SU-DHL-6 (cell line): Measurements from ENCODE around the gene RNF5.
"Not testable (repeated sequence)": the region's sequence is repeated elsewhere in the genome, so short reads cannot be mapped to it uniquely, and the experiment has no call there.

Experiments used
- H2AFZ ChIP-seq: fragments of 200-600 bp; sonication (generic); 2 replicates; pipeline ENCODE4 v1.6.1; 2014; ENCODE audit warnings: low read depth, mild to moderate bottlenecking, moderate library complexity, mixed read lengths, antibody characterized with exemption, low read length; ENCODE audit not compliant: severe bottlenecking
- H3F3A ChIP-seq: fragments of 200-600 bp; shearing (Covaris generic); 2 replicates; pipeline ENCODE4 v1.6.0; 2016; ENCODE audit warnings: antibody characterized with exemption, mild to moderate bottlenecking; ENCODE audit not compliant: insufficient read depth
- H3K27ac ChIP-seq: fragments of 200-600 bp; sonication (generic); 2 replicates; pipeline ENCODE4 v1.5.1; 2016; ENCODE audit warnings: low read depth, mild to moderate bottlenecking, low read length, moderate library complexity, mixed read lengths
- H3K27me3 ChIP-seq: fragments of 200-600 bp; sonication (generic), shearing (Covaris generic); 2 replicates; pipeline ENCODE4 v1.6.0; 2014; ENCODE audit warnings: mild to moderate bottlenecking, low read length
- H3K36me3 ChIP-seq: fragments of 200-600 bp; sonication (generic); 2 replicates; pipeline ENCODE4 v1.6.1; 2014; ENCODE audit warnings: mild to moderate bottlenecking, low read length, mixed read lengths
- H3K4me2 ChIP-seq: fragments of 300-600, 200-600 bp; shearing (Covaris generic), sonication (generic); 2 replicates; pipeline ENCODE4 v1.6.0; 2014; ENCODE audit warnings: low read length, low read depth, mild to moderate bottlenecking; ENCODE audit not compliant: poor library complexity, severe bottlenecking
- H3K4me3 ChIP-seq: fragments of 200-600 bp; sonication (generic); 2 replicates; pipeline ENCODE4 v1.5.1; 2014; ENCODE audit warnings: antibody characterized with exemption, low read length, mild to moderate bottlenecking, mixed read lengths; ENCODE audit not compliant: insufficient read depth, poor library complexity, severe bottlenecking
- H3K79me2 ChIP-seq: fragments of 200-600 bp; sonication (generic); 2 replicates; pipeline ENCODE4 v1.6.1; 2014; ENCODE audit warnings: mild to moderate bottlenecking, low read length, moderate library complexity; ENCODE audit not compliant: insufficient read depth
- H3K9ac ChIP-seq: fragments of 200-600 bp; sonication (generic); 2 replicates; pipeline ENCODE4 v1.7.0; 2014; ENCODE audit warnings: mild to moderate bottlenecking, low read length
- H3K9me2 ChIP-seq: fragments of 200-600 bp; sonication (generic); replicated peaks from 2 replicates; pipeline ENCODE4 v1.6.1; 2014; ENCODE audit warnings: low read length; ENCODE audit not compliant: insufficient read depth
- H3K9me3 ChIP-seq: fragments of 200-600 bp; sonication (generic); 2 replicates; pipeline ENCODE4 v1.6.1; 2014; ENCODE audit warnings: low read length, mixed read lengths; ENCODE audit not compliant: insufficient read depth
- H4K20me1 ChIP-seq: fragments of 200-600 bp; sonication (generic); 2 replicates; pipeline ENCODE4 v1.6.1; 2014; ENCODE audit warnings: low read depth, mild to moderate bottlenecking, antibody characterized with exemption, low read length, moderate library complexity, mixed read lengths
- EZH2phosphoT487 ChIP-seq: fragments of 200-600 bp; sonication (generic), shearing (Covaris generic); conservative IDR thresholded peaks from 2 replicates; pipeline ENCODE4 v1.6.1; 2018; ENCODE audit warnings: mild to moderate bottlenecking, antibody characterized with exemption, low read length, moderate library complexity, mixed read lengths
- TF ChIP-seq, protein P1 (sequence below): fragments of 200-600 bp; sonication (generic); IDR thresholded peaks from one replicate; pipeline ENCODE4 v1.5.1; 2017; ENCODE audit warnings: antibody characterized with exemption, mild to moderate bottlenecking, low read length, moderate library complexity; ENCODE audit not compliant: insufficient read depth, poor library complexity, severe bottlenecking

The RNF5 gene

DNA sequence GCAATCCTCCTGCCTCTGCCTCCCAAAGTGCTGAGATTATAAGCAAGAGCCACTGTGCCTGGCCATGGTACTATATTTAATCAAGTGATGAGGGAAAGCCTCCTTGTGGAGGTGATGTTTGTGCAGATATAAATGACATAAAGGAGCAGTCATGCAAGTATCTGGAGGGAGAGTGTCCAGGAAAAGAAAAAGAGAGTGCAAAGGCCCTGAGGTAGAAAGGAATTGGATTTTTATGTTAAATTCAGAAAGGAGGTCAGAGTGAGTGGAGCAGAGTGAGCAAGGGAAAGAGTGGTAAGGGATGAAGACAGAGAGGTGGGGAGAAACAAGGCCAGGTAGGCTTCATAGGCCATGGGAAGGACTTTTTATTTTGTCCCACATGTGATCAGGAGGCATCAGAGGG is 40.8 kb upstream of the RNF5 start:
- Histone ChIP-seq H3K9ac (no peak overlapping the region), H3K4me2 (no peak overlapping the region), H3K27me3 (no peaks in the 10 kb centered on the region), H2AFZ (no peak overlapping the region), H3K79me2 (no peaks in the 10 kb centered on the region), H3K4me3 (no peak overlapping the region), H3F3A (no peaks in the 10 kb centered on the region), H3K27ac (no peak overlapping the region), H3K9me3 (no peaks in the 10 kb centered on the region), H4K20me1 (no peaks in the 10 kb centered on the region), H3K36me3 (no peaks in the 10 kb centered on the region), H3K9me2 (no peaks in the 10 kb centered on the region)
- TF ChIP-seq, protein P1, sequence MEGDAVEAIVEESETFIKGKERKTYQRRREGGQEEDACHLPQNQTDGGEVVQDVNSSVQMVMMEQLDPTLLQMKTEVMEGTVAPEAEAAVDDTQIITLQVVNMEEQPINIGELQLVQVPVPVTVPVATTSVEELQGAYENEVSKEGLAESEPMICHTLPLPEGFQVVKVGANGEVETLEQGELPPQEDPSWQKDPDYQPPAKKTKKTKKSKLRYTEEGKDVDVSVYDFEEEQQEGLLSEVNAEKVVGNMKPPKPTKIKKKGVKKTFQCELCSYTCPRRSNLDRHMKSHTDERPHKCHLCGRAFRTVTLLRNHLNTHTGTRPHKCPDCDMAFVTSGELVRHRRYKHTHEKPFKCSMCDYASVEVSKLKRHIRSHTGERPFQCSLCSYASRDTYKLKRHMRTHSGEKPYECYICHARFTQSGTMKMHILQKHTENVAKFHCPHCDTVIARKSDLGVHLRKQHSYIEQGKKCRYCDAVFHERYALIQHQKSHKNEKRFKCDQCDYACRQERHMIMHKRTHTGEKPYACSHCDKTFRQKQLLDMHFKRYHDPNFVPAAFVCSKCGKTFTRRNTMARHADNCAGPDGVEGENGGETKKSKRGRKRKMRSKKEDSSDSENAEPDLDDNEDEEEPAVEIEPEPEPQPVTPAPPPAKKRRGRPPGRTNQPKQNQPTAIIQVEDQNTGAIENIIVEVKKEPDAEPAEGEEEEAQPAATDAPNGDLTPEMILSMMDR = no peak
- TF ChIP-seq EZH2phosphoT487 = no peak

DNA sequence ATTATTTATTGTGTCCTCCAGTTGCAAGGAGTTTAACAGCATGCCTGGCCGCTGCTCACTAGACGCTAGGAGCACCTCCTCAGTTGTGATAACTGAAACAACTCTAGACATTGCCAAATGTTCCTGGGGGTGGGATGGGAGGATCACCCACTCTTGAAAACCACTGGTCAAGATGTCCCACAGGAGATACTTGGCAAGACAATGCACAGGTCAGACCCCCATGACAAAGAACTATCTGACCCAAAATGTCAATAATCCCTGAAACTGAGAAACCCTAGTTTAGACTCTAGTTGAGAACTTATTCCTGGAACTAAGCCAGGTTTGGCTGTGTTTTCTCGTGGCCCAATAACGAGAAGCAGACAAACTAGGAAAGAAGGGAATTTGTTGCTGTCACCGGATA is 38.6 kb upstream of the RNF5 start:
- Histone ChIP-seq H3K9ac (no peak overlapping the region), H3K27ac (no peak overlapping the region), H3K79me2 (no peaks in the 10 kb centered on the region), H3K4me2 (no peak overlapping the region), H3F3A (no peaks in the 10 kb centered on the region), H3K9me2 (no peaks in the 10 kb centered on the region), H3K27me3 (no peaks in the 10 kb centered on the region), H4K20me1 (no peaks in the 10 kb centered on the region), H3K4me3 (no peak overlapping the region), H3K9me3 (no peaks in the 10 kb centered on the region), H3K36me3 (no peaks in the 10 kb centered on the region), H2AFZ (no peak overlapping the region)
- TF ChIP-seq, protein P1 = no peak
- TF ChIP-seq EZH2phosphoT487 = no peak

DNA sequence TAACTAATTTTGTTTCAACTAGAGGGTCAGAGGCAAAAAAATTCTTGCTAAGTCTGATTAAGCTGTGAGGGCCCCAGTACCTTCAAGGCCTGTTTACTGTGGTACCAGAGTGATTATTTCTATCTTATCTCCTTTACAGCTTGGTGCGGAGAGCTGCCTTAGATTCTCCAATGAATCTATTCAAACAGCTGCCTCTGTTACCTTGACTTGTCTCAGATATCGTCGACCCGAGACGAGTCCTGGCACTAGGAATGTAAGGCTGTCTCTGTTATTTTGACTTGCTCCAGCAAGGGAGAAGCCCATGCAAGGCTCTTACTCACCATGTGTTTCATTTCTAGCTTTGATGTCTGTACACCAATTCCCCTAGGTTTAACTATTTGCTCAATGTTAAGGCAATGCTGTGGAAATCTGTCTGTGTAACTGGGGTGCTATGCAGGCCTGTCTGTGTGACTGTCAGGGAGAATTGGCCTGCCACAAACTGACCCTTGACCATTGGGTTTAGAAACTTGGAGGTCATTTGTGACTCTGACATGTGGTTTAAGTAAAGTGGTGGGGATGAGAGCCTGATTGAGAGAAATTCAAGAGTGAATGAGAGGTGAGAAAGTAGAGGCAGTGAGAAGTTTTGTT is 37.7 kb upstream of the RNF5 start:
- H4K20me1 ChIP-seq = no peaks in the 10 kb centered on the region
- no peak overlapping the region for H3K4me3 ChIP-seq
- H3K4me2 ChIP-seq = no peak overlapping the region
- H3K36me3 ChIP-seq = no peaks in the 10 kb centered on the region
- H3K27me3 ChIP-seq = no peaks in the 10 kb centered on the region
- no peaks in the 10 kb centered on the region for H3F3A ChIP-seq
- no peaks in the 10 kb centered on the region for H3K9me3 ChIP-seq
- no peak overlapping the region for H2AFZ ChIP-seq
- no peaks in the 10 kb centered on the region for H3K9me2 ChIP-seq
- no peaks in the 10 kb centered on the region for H3K79me2 ChIP-seq
- no peak overlapping the region for H3K9ac ChIP-seq
- no peak overlapping the region for H3K27ac ChIP-seq
- TF ChIP-seq, protein P1 = no peak
- TF ChIP-seq EZH2phosphoT487 = no peak

DNA sequence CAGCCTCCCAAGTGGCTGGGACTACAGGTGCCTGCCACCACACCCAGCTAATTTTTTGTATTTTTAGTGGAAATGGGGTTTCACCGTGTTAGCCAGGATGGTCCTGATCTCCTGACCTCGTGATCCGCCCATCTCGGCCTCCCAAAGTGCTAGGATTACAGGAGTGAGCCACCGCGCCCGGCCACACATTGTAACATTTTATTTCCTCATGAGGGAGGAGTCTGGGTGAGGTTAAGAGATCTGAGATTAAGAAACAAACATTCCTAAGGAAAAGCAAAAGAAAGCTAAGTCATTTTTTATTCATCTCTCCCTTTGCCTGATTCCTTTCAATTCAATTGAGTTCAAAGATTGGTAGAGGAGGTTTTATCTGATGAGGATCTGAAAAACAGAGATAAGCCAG is 34.0 kb upstream of the RNF5 start:
- not testable (repeated sequence) for H4K20me1 ChIP-seq, H3K9ac ChIP-seq, H3K27me3 ChIP-seq, H3K27ac ChIP-seq, H3F3A ChIP-seq, H3K36me3 ChIP-seq, H3K9me3 ChIP-seq, H3K4me3 ChIP-seq, H2AFZ ChIP-seq, H3K4me2 ChIP-seq, H3K79me2 ChIP-seq, H3K9me2 ChIP-seq
